SU-DHL-6 (cell line): ENCODE results near the gene C6orf52.
"Not testable (repeated sequence)": the region's sequence is repeated elsewhere in the genome, so short reads cannot be mapped to it uniquely, and the experiment has no call there.

Experiments
- CTCF ChIP-seq: fragments of 200-600 bp; sonication (generic); IDR thresholded peaks from one replicate; pipeline ENCODE4 v1.5.1; 2017; ENCODE audit warnings: antibody characterized with exemption, mild to moderate bottlenecking, low read length, moderate library complexity; ENCODE audit not compliant: insufficient read depth, poor library complexity, severe bottlenecking
- EZH2phosphoT487 ChIP-seq: fragments of 200-600 bp; sonication (generic), shearing (Covaris generic); conservative IDR thresholded peaks from 2 replicates; pipeline ENCODE4 v1.6.1; 2018; ENCODE audit warnings: mild to moderate bottlenecking, antibody characterized with exemption, low read length, moderate library complexity, mixed read lengths

- not testable (repeated sequence) for TF ChIP-seq CTCF, EZH2phosphoT487
These were observed 28.8 kb downstream of the C6orf52 start for GRCh38 chr6:10665595-10665994.
